Breast epithelium (tissue), 4 donors: ENCODE data around the gene VKORC1. TPM values are rescaled to one million over a fixed set of nuclear protein-coding genes. Genes with fewer than 3 reads are reported as not detected.

Experiments used
- DNase-seq, 2 donors: peaks; one replicate each; pipeline ENCODE4 v3.0.0-alpha.2; 2019; ENCODE audit warnings: low spot score in 2 of 2
- H3K27ac ChIP-seq, 2 donors: fragments of 200-600 bp; sonication (generic) in 1 of 2; one replicate each; pipeline ENCODE4 v1.5.1; 2016 to 2019; ENCODE audit warnings: mild to moderate bottlenecking in 1 of 2
- H3K27me3 ChIP-seq, 2 donors: fragments of 200-600 bp; sonication (generic) in 1 of 2; one replicate each; pipeline versions ENCODE4 v1.5.1 to v1.6.0; 2017 to 2019; ENCODE audit warnings: control low read depth in 1 of 2, mild to moderate bottlenecking in 1 of 2
- H3K36me3 ChIP-seq: fragments of 200-600 bp; one replicate; pipeline ENCODE4 v1.5.1; 2019
- H3K4me1 ChIP-seq, 2 donors: fragments of 200-600 bp; sonication (generic); one replicate each; pipeline ENCODE4 v1.5.1; 2016 to 2019; ENCODE audit warnings: control low read depth in 1 of 2
- H3K4me3 ChIP-seq, 3 donors: fragments of 200-600 bp; sonication (generic); 1 replicate in 2 of 3; 2 replicates in 1 of 3; pipeline ENCODE4 v1.5.1; 2016 to 2019; ENCODE audit warnings: mild to moderate bottlenecking in 3 of 3, moderate library complexity in 2 of 3
- H3K9me3 ChIP-seq, 2 donors: fragments of 200-600 bp; sonication (generic) in 1 of 2; one replicate each; pipeline ENCODE4 v1.5.1; 2016 to 2019; ENCODE audit warnings: control low read depth in 1 of 2
- CTCF ChIP-seq, 3 donors: fragments of 450-650 bp; IDR thresholded peaks; one replicate each; pipeline ENCODE4 v1.5.1; 2016 to 2017; ENCODE audit warnings: antibody characterized with exemption in 3 of 3, mild to moderate bottlenecking in 3 of 3, moderate library complexity in 3 of 3
- POLR2A ChIP-seq: fragments of 450-650 bp; IDR thresholded peaks from one replicate; pipeline ENCODE4 v1.6.1; 2016; ENCODE audit warnings: antibody characterized with exemption, mild to moderate bottlenecking, moderate library complexity
- POLR2AphosphoS5 ChIP-seq, 3 donors: sonication (generic); formaldehyde crosslinking; IDR thresholded peaks; one replicate each; pipeline ENCODE4 v1.6.1; 2017; ENCODE audit warnings: antibody characterized with exemption in 3 of 3
- intact Hi-C: fragments of 100-400 bp; cut with DNase I; formaldehyde crosslinking; loops from one replicate; pipeline ENCODE4 v1.15.1; 2023; ENCODE audit warnings: low total_unique reads
- total RNA-seq, 3 donors: library from RNA; depleted of rRNA; stranded (reverse); fragments of >200 nt; gene quantifications; one replicate each; pipeline ENCODE4 v1.1.0, GENCODE V29; 2016

VKORC1 gene
- total RNA-seq, 3 donors from 2014 or later, result 82.6 to 143 (median 86.3) TPM

GRCh38 chr16:31131416-31131815, 36.8 kb upstream of the VKORC1 start:
- H3K4me1 ChIP-seq, result peaks cover 4 to 58% of the 10 kb centered on the region in 2 donors
- no peak overlapping the region for H3K4me3 ChIP-seq
- H3K27me3 ChIP-seq, result no peaks in the 10 kb centered on the region
- no peaks in the 10 kb centered on the region for H3K9me3 ChIP-seq
- DNase-seq, result no peak
- peak overlapping the region; percentile 95 for H3K27ac ChIP-seq
- intact Hi-C loops, result no loop called here
- TF ChIP-seq POLR2AphosphoS5 (IDR thresholded peaks at IDR 0.05), result no peak
- TF ChIP-seq POLR2A, result no peak
- TF ChIP-seq CTCF (IDR thresholded peaks at IDR 0.05), result no peak
- no peaks in the 10 kb centered on the region for H3K36me3 ChIP-seq

- intact Hi-C loops, result no loop called here
Observed at GRCh38 chr16:31130899-31131298, 36.3 kb upstream of the VKORC1 start.

DNA sequence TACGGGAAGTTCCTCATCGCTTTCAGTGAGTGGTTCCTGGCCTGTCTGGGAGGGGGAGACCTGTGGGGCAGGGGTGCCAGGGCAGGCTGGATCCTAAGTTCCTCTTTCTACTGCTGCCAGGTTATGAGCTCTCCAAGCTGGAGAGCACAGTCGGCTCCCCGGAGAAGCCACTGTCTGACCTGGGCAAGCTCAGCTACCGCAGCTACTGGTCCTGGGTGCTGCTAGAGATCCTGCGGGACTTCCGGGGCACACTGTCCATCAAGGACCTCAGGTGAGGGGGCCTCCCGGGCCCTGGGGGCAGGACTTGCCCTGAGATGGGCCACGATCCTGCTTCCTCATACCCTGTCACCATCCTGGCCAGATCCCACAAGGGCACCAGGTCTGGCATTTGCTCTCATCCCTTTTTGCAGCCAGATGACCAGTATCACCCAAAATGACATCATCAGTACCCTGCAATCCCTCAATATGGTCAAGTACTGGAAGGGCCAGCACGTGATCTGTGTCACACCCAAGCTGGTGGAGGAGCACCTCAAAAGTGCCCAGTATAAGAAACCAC, 35.8 kb upstream of the VKORC1 start:
- no peak for TF ChIP-seq POLR2A
- no peak for TF ChIP-seq CTCF (IDR thresholded peaks at IDR 0.05)
- no peak for TF ChIP-seq POLR2AphosphoS5 (IDR thresholded peaks at IDR 0.05)
- intact Hi-C loops, result no loop called here
- Histone ChIP-seq H3K36me3 (no peaks in the 10 kb centered on the region), H3K27ac (peak overlapping the region; percentile 95), H3K9me3 (no peaks in the 10 kb centered on the region), H3K27me3 (no peaks in the 10 kb centered on the region), H3K4me3 (peak overlapping the region in 2 of 3 donors; percentile 21 to 40), H3K4me1 (peaks cover 4 to 53% of the 10 kb centered on the region in 2 donors)
- DNase-seq, result no peak

More at GRCh38 chr16:31130899-31131298, 36.3 kb upstream of the VKORC1 start:
- no peaks in the 10 kb centered on the region for H3K36me3 ChIP-seq
- peak overlapping the region in 1 of 3 donors; percentile 40 for H3K4me3 ChIP-seq
- TF ChIP-seq POLR2AphosphoS5 (IDR thresholded peaks at IDR 0.05) (peak; percentile 17 to 85 (median 26)), POLR2A (no peak)
- peak overlapping the region; percentile 95 for H3K27ac ChIP-seq
- peak; percentile 95 to 97 for DNase-seq
- peaks cover 4 to 55% of the 10 kb centered on the region in 2 donors for H3K4me1 ChIP-seq
- no peaks in the 10 kb centered on the region for H3K9me3 ChIP-seq
- no peaks in the 10 kb centered on the region for H3K27me3 ChIP-seq

DNA sequence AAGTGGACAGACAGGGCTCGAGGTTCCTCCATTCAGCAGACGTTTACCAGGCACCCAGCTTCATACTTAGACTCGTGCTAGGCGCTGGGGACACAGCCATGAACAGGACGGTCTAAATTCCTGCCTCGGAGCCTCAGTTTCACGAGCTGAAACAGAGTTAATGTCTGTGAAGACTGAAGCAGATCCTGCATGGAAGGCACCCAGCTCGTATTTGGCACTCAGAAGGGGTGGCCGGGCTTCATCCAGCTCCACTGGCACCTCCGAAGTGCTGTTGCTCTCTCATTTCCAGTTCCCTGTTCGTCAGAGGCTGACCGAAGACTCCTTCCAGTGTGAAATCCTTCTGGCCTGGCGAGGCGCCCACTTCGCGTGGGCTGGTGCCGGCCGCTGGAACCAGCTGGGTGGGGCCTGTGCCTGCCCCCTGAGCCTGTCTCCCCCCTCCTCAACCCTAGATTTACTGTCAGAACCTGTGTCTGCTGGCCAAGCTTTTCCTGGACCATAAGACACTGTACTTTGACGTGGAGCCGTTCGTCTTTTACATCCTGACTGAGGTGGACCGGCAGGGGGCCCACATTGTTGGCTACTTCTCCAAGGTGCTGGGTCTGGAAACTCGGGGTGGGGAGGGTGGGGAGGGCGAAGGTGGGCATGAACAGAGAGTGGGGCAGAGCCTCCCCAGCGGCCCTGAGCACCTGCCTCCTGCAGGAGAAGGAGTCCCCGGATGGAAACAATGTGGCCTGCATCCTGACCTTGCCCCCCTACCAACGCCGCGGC, 35.2 kb upstream of the VKORC1 start:
- H3K27ac ChIP-seq, result peak overlapping the region; percentile 95
- H3K36me3 ChIP-seq, result no peaks in the 10 kb centered on the region
- H3K4me1 ChIP-seq, result peaks cover 4 to 53% of the 10 kb centered on the region in 2 donors
- TF ChIP-seq POLR2A, result no peak
- TF ChIP-seq POLR2AphosphoS5 (IDR thresholded peaks at IDR 0.05), result no peak
- peak in 1 of 3 donors; percentile 8 for TF ChIP-seq CTCF (IDR thresholded peaks at IDR 0.05)
- peak overlapping the region in 2 of 3 donors; percentile 21 to 40 for H3K4me3 ChIP-seq
- intact Hi-C loops, result no loop called here
- H3K27me3 ChIP-seq, result no peaks in the 10 kb centered on the region
- peak in 1 of 2 donors; percentile 73 for DNase-seq
- H3K9me3 ChIP-seq, result no peaks in the 10 kb centered on the region

- Histone ChIP-seq H3K4me1 (peaks cover 4 to 51% of the 10 kb centered on the region in 2 donors), H3K4me3 (peak overlapping the region in 1 of 3 donors; percentile 4), H3K27me3 (no peaks in the 10 kb centered on the region), H3K27ac (peak overlapping the region; percentile 95), H3K36me3 (no peaks in the 10 kb centered on the region), H3K9me3 (no peaks in the 10 kb centered on the region)
- TF ChIP-seq CTCF (IDR thresholded peaks at IDR 0.05), result no peak
- no peak for TF ChIP-seq POLR2AphosphoS5 (IDR thresholded peaks at IDR 0.05)
- no peak for TF ChIP-seq POLR2A
- no peak for DNase-seq
- intact Hi-C loops, result no loop called here
Observed at GRCh38 chr16:31128711-31129567, 34.3 kb upstream of the VKORC1 start.
